Panc1 (cell line): ENCODE results near the gene PKD1L1. TPM values are rescaled to one million over a fixed set of nuclear protein-coding genes. Genes with fewer than 3 reads are reported as not detected.

ENCODE experiments used
- ATAC-seq: fragments of 200-7000 bp; cut with Tn5 transposase; 2 replicates; pipeline ENCODE4 v1.9.1; 2020; ENCODE audit warnings: mild to moderate bottlenecking, moderate library complexity
- BruUV-seq: library from RNA; stranded (reverse); fragments of 400-500 nt; replicated peaks from 2 replicates; lab custom pipeline; 2021; lab: Mats Ljungman, UMichigan
- CTCF ChIA-PET: fragments of 300-600 bp; sonication (Branson Sonifier 250); formaldehyde crosslinking; loops from one replicate; lab custom pipeline; 2022; ENCODE audit warnings: antibody characterized with exemption; lab: Charles Lee
- POLR2A ChIA-PET: fragments of 300-600 bp; sonication (Branson Sonifier 250); formaldehyde crosslinking; loops from one replicate; lab custom pipeline; 2022; ENCODE audit warnings: antibody characterized with exemption; lab: Charles Lee
- DNase-seq: peaks from one replicate; pipeline ENCODE4 v3.0.0-alpha.2; 2010; ENCODE audit warnings: low read depth, low spot score
- H3K27ac ChIP-seq: 2 replicates; pipeline ENCODE4 v1.5.1; 2011; ENCODE audit warnings: mild to moderate bottlenecking, low read length, inconsistent platforms
- H3K27me3 ChIP-seq: fragments of 200-500 bp; sonication (Bioruptor generic); 2 replicates; pipeline ENCODE4 v1.6.0; 2014; ENCODE audit warnings: low read length, inconsistent platforms; ENCODE audit not compliant: control insufficient read depth, insufficient read depth
- H3K36me3 ChIP-seq: fragments of 200-500 bp; sonication (Bioruptor generic); 2 replicates; pipeline ENCODE4 v1.5.1; 2014; ENCODE audit warnings: inconsistent platforms, mild to moderate bottlenecking, low read length, moderate library complexity; ENCODE audit not compliant: control insufficient read depth, insufficient read depth
- H3K4me1 ChIP-seq: 2 replicates; pipeline ENCODE4 v1.5.1; 2011; ENCODE audit warnings: inconsistent platforms, mild to moderate bottlenecking, low read length, moderate library complexity; ENCODE audit not compliant: control insufficient read depth, insufficient read depth
- H3K4me3 ChIP-seq, 2 experiments: 2 replicates each; pipeline ENCODE4 v1.5.1; 2011 to 2012; ENCODE audit warnings: low read depth in 2 of 2, low read length in 2 of 2, mild to moderate bottlenecking in 2 of 2, inconsistent platforms in 1 of 2, moderate library complexity in 1 of 2
- H3K9me3 ChIP-seq: fragments of 200-500 bp; sonication (Bioruptor generic); 2 replicates; pipeline ENCODE4 v1.5.1; 2014; ENCODE audit warnings: low read depth, mild to moderate bottlenecking, inconsistent platforms, low read length, moderate library complexity; ENCODE audit not compliant: control insufficient read depth, insufficient read depth
- CTCF ChIP-seq: fragments of 450-650 bp; IDR thresholded peaks from 2 replicates; pipeline ENCODE4 v1.5.1; 2017; ENCODE audit warnings: mild to moderate bottlenecking
- POLR2AphosphoS5 ChIP-seq: IDR thresholded peaks from 2 replicates; pipeline ENCODE4 v1.6.1; 2012; ENCODE audit warnings: mild to moderate bottlenecking, low read depth, low read length, moderate library complexity
- REST ChIP-seq, 2 experiments: IDR thresholded peaks; 2 replicates each; pipeline ENCODE4 v1.6.1; 2011 to 2012; ENCODE audit warnings: low read depth in 2 of 2, control low read depth in 1 of 2, low read length in 1 of 2, mild to moderate bottlenecking in 1 of 2, moderate library complexity in 1 of 2; ENCODE audit not compliant: insufficient read depth in 1 of 2
- SIN3A ChIP-seq: IDR thresholded peaks from 2 replicates; pipeline ENCODE4 v1.6.1; 2012; ENCODE audit warnings: low read depth, mild to moderate bottlenecking, low read length, moderate library complexity, borderline replicate concordance; ENCODE audit not compliant: insufficient read depth
- TCF7L2 ChIP-seq: IDR thresholded peaks from 2 replicates; pipeline ENCODE4 v1.6.1; 2011; ENCODE audit warnings: mild to moderate bottlenecking, low read depth, low read length, inconsistent platforms
- in situ Hi-C: cut with HindIII; loops from 2 replicates; pipeline ENCODE4 v1.10.0; 2016; ENCODE audit warnings: low sequenced_read_pairs, low pct_unique_long_range_greater_than_20kb
- intact Hi-C: fragments of 100-400 bp; cut with micrococcal nuclease; formaldehyde crosslinking; loops from one replicate; pipeline ENCODE4 v1.10.0; 2022; ENCODE audit not compliant: unreplicated experiment
- total RNA-seq: library from RNA; stranded (reverse); gene quantifications from one replicate; pipeline ENCODE4 v1.2.1, GENCODE V29; 2021; ENCODE audit not compliant: unreplicated experiment

Gene PKD1L1
- total RNA-seq, 1 experiment from 2014 or later, result 2.2 TPM

- in situ Hi-C loops, result no loop called here
- ChIA-PET POLR2A (no interaction called here), CTCF (no interaction called here)
- intact Hi-C loops, result loop anchor here (5.0 to 10.0 kb wide), 3 partner anchors 38 to 238 kb away; no protein-coding TSS in a partner anchor
- Histone ChIP-seq H3K27me3 (no peaks in the 10 kb centered on the region), H3K36me3 (no peaks in the 10 kb centered on the region), H3K4me3 (no peak overlapping the region), H3K9me3 (no peaks in the 10 kb centered on the region), H3K27ac (peak overlapping the region; percentile 96), H3K4me1 (peaks cover 52% of the 10 kb centered on the region)
- no peak for TF ChIP-seq CTCF
- no peak for TF ChIP-seq POLR2AphosphoS5
- TF ChIP-seq REST (IDR thresholded peaks at IDR 0.05; ENCODE audit: insufficient read depth in 1 of 2, low read depth in 2 of 2, low read length in 1 of 2), result no peak
- TF ChIP-seq SIN3A, result no peak
- TF ChIP-seq TCF7L2, result no peak
- BruUV-seq, result no TSS peak
- 0 out of 2 replicates have a peak, but pooled peaks have one; percentile 12 for ATAC-seq
- no peak for DNase-seq
Observed at GRCh38 chr7:47814905-47815613, 133.2 kb downstream of the PKD1L1 start.

- BruUV-seq, result no TSS peak
- CTCF ChIA-PET, result no interaction called here
- in situ Hi-C loops, result no loop called here
Observed at GRCh38 chr7:47813620-47814260, 134.5 kb downstream of the PKD1L1 start.

More at GRCh38 chr7:47813620-47814260, 134.5 kb downstream of the PKD1L1 start:
- POLR2A ChIA-PET, result no interaction called here
- DNase-seq (no peak), ATAC-seq (no peak)
- Histone ChIP-seq H3K36me3 (no peaks in the 10 kb centered on the region), H3K4me1 (peaks cover 44% of the 10 kb centered on the region), H3K9me3 (no peaks in the 10 kb centered on the region), H3K27me3 (no peaks in the 10 kb centered on the region), H3K27ac (peak overlapping the region; percentile 96), H3K4me3 (no peak overlapping the region)
- intact Hi-C loops, result loop anchor here (10.0 kb wide), 1 partner anchor 179 kb away; no protein-coding TSS in a partner anchor
- no peak for TF ChIP-seq POLR2AphosphoS5
- TF ChIP-seq CTCF, result no peak
- no peak for TF ChIP-seq REST (IDR thresholded peaks at IDR 0.05; ENCODE audit: insufficient read depth in 1 of 2, low read depth in 2 of 2, low read length in 1 of 2)
- no peak for TF ChIP-seq TCF7L2
- TF ChIP-seq SIN3A, result no peak
